Natural killer cell (primary cell): ENCODE data around the gene BICDL1. TPM values are rescaled to one million over a fixed set of nuclear protein-coding genes. Genes with fewer than 3 reads are reported as not detected.

Source experiments
- ATAC-seq, 3 donors: fragments of 150-1000 bp in 2 of 3; fragments of 200-7000 bp in 1 of 3; cut with Tn5 transposase; 1 replicate in 1 of 3; 2 replicates in 2 of 3; pipeline ENCODE4 v1.10.0; 2021; ENCODE audit warnings: mild to moderate bottlenecking in 2 of 3, moderate library complexity in 2 of 3
- DNase-seq, 2 donors: peaks; one replicate each; pipeline versions ENCODE4 v3.0.0 to v3.0.0-alpha.2; 2013 to 2021; ENCODE audit warnings: mixed read lengths in 1 of 2
- H3K27ac ChIP-seq: one replicate; pipeline ENCODE4 v1.5.1; 2013; ENCODE audit warnings: mild to moderate bottlenecking, low read length
- H3K27me3 ChIP-seq: one replicate; pipeline ENCODE4 v1.6.1; 2013; ENCODE audit warnings: low read length; ENCODE audit not compliant: control insufficient read depth, insufficient read depth
- H3K36me3 ChIP-seq: one replicate; pipeline ENCODE4 v1.6.1; 2013; ENCODE audit warnings: low read length; ENCODE audit not compliant: control insufficient read depth, insufficient read depth
- H3K4me1 ChIP-seq: one replicate; pipeline ENCODE4 v1.6.1; 2013; ENCODE audit warnings: low read length; ENCODE audit not compliant: control insufficient read depth, insufficient read depth
- H3K4me3 ChIP-seq: one replicate; pipeline ENCODE4 v1.5.1; 2013; ENCODE audit warnings: low read length
- H3K9me3 ChIP-seq: one replicate; pipeline ENCODE4 v1.6.1; 2013; ENCODE audit warnings: low read length; ENCODE audit not compliant: control insufficient read depth, insufficient read depth
- H3K27ac Mint-ChIP-seq, 2 donors: one replicate each; pipeline ENCODE4 v1.8.0; 2022; ENCODE audit warnings: mild to moderate bottlenecking in 2 of 2, mixed read lengths in 2 of 2, moderate library complexity in 1 of 2
- H3K27me3 Mint-ChIP-seq, 2 donors: one replicate each; pipeline ENCODE4 v1.8.0; 2022; ENCODE audit warnings: low read depth in 2 of 2, mixed read lengths in 2 of 2
- H3K36me3 Mint-ChIP-seq: one replicate; pipeline ENCODE4 v1.8.0; 2022; ENCODE audit warnings: mixed read lengths
- H3K4me1 Mint-ChIP-seq, 2 donors: one replicate each; pipeline ENCODE4 v1.8.0; 2022; ENCODE audit warnings: mixed read lengths in 2 of 2
- H3K4me3 Mint-ChIP-seq: one replicate; pipeline ENCODE4 v1.8.0; 2022; ENCODE audit warnings: mild to moderate bottlenecking, moderate library complexity, mixed read lengths
- H3K9me3 Mint-ChIP-seq, 2 donors: one replicate each; pipeline ENCODE4 v1.8.0; 2022; ENCODE audit warnings: mixed read lengths in 2 of 2
- WGBS: methylation state at CpG from one replicate; pipeline ENCODE4 v1.1.7; 2013; ENCODE audit warnings: missing lambda C conversion rate; ENCODE audit not compliant: insufficient coverage; 5-methylcytosine and 5-hydroxymethylcytosine counted together
- intact Hi-C: fragments of 100-400 bp; cut with micrococcal nuclease; formaldehyde crosslinking; loops from one replicate; pipeline ENCODE4 v1.14.2; 2022
- total RNA-seq, 4 donors: library from RNA; stranded (reverse); fragments of 120-200 nt in 1 of 4; gene quantifications; one replicate each; pipeline versions ENCODE4 v1.2.3 to v1.2.4, GENCODE V29; 2013 to 2022
- TF ChIP-seq, protein P1 (sequence below): fragments of 200-600 bp; IDR thresholded peaks from one replicate; pipeline ENCODE4 v1.8.0; 2022; ENCODE audit warnings: antibody characterized with exemption

Gene BICDL1
- total RNA-seq, 3 donors from 2014 or later (not counting 1 experiment from before 2014, with no cell fraction given) = 29.3 to 37.1 (median 34.3) TPM

DNA sequence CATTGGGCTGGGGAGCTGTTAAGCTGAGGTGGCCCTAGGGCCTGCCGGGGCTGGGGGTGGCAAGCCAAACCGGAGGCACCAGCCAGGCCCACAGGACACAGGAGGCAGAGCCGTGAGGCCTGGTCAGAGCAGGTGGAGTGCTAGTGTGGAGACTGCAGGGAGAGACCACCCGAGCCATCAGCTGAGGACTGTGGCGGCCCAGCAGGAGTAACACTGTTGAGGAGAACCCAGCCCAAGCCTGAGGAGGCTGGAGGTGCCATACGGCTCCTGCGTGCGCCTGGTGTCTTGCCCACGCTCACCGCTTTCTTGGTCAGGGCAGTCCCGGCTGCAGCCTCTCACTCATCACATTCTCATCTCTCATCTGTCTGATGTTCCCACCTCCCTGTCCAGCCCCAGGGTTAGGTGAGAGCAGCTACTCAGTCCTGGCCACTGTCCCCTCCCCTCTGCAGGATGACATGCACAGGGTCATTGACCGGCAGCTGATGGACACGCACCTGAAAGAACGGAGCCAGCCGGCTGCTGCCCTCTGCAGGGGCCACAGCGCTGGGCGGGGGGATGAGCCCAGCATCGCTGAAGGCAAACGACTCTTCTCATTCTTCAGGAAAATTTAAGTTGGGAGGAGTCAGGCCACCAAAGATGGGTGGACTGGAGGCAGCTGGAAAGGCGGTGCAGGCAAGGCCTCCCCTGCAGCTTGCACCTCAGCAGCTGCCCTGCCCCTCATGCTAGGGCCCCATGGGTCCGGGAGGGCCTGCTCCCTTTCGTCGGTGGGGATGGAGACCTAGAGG lies 103.7 kb downstream of the BICDL1 start:
- H3K36me3 ChIP-seq = peaks cover 41% of the 10 kb centered on the region
- intact Hi-C loops = no loop called here
- H3K4me1 Mint-ChIP-seq = peaks cover 8 to 28% of the 10 kb centered on the region in 2 donors

DNA sequence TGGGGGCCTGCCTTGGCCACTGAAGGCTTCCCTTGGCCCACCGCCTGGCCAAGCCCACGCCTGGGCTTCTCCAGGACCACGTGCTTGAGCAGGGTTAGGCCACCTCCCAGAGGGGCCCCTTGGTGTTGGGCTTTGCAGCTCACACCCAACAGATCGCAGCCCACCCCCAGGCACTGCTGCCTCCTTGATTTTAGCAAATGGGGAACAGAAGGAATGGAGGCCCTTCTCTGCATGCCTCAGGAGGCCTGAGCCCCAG lies 104.2 kb downstream of the BICDL1 start:
- ATAC-seq (no peak), DNase-seq (no peak)
- H3K4me1 ChIP-seq = peaks cover 18% of the 10 kb centered on the region
- no peaks in the 10 kb centered on the region for H3K27me3 ChIP-seq
- H3K9me3 Mint-ChIP-seq = no peaks in the 10 kb centered on the region
- H3K4me3 Mint-ChIP-seq = no peak overlapping the region
- H3K4me3 ChIP-seq = no peak overlapping the region
- peaks cover 44% of the 10 kb centered on the region for H3K36me3 ChIP-seq
- no peak overlapping the region for H3K27ac ChIP-seq
- H3K36me3 Mint-ChIP-seq = no peaks in the 10 kb centered on the region
- TF ChIP-seq, protein P1, sequence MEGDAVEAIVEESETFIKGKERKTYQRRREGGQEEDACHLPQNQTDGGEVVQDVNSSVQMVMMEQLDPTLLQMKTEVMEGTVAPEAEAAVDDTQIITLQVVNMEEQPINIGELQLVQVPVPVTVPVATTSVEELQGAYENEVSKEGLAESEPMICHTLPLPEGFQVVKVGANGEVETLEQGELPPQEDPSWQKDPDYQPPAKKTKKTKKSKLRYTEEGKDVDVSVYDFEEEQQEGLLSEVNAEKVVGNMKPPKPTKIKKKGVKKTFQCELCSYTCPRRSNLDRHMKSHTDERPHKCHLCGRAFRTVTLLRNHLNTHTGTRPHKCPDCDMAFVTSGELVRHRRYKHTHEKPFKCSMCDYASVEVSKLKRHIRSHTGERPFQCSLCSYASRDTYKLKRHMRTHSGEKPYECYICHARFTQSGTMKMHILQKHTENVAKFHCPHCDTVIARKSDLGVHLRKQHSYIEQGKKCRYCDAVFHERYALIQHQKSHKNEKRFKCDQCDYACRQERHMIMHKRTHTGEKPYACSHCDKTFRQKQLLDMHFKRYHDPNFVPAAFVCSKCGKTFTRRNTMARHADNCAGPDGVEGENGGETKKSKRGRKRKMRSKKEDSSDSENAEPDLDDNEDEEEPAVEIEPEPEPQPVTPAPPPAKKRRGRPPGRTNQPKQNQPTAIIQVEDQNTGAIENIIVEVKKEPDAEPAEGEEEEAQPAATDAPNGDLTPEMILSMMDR = no peak
- intact Hi-C loops = no loop called here
- WGBS = 90% methylated on average over 4 of the region's 4 CpGs
- no peaks in the 10 kb centered on the region for H3K27me3 Mint-ChIP-seq
- no peaks in the 10 kb centered on the region for H3K9me3 ChIP-seq
- H3K4me1 Mint-ChIP-seq = peaks cover 8 to 28% of the 10 kb centered on the region in 2 donors
- peak overlapping the region in 1 of 2 donors; percentile 75 for H3K27ac Mint-ChIP-seq

More for the DNA sequence above, 103.7 kb downstream of the BICDL1 start:
- no peaks in the 10 kb centered on the region for H3K9me3 ChIP-seq
- no peaks in the 10 kb centered on the region for H3K27me3 ChIP-seq
- H3K27me3 Mint-ChIP-seq = no peaks in the 10 kb centered on the region
- TF ChIP-seq, protein P1 = no peak
- peak overlapping the region; percentile 21 for H3K4me3 Mint-ChIP-seq
- H3K27ac Mint-ChIP-seq = peak overlapping the region in 1 of 2 donors; percentile 1
- peaks cover 22% of the 10 kb centered on the region for H3K4me1 ChIP-seq
- no peak overlapping the region for H3K27ac ChIP-seq
- ATAC-seq = no peak
- H3K9me3 Mint-ChIP-seq = no peaks in the 10 kb centered on the region
- WGBS = 93% methylated on average over 23 of the region's 23 CpGs
- no peak for DNase-seq
- no peaks in the 10 kb centered on the region for H3K36me3 Mint-ChIP-seq
- no peak overlapping the region for H3K4me3 ChIP-seq

DNA sequence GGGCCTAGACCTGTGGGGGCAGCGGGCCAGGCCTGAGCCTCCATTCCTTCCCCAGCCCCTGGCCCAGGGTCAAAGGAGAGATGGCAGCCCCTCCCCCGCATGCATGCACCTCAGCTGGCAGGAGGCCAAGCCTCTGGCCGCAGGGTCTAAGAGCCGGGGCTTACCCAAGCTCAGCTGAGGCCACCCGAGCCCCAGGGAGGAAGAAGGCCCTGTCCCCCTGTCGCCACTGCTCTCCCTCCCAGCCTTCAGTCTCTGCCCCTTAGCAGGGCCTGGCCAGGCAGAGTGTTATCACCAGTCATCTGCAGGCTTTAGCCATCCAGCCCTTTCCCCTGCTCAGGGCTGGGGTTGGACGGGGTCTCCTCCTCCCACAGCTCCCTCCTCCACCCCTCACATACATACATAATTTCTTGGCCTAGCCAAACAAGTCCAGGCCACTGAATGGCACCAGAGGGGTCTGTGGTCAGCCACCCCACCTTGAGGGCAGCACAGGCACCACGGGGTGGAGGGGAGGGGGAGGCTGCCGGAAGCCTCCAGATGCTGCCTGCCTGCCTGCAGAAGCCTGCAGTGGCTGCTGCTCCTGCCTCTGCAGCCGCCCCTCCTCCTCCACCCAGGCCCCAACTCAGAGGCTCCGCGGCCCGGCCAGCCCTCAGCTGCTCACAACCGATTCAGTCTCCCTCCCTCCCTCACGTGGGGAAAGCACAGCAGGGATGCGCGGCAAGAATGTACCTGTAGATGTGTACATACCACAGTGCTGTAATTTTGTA lies 104.7 kb downstream of the BICDL1 start:
- peak in 2 of 3 donors; percentile 29 to 41 for ATAC-seq
- H3K9me3 Mint-ChIP-seq = no peaks in the 10 kb centered on the region
- Histone ChIP-seq H3K27me3 (no peaks in the 10 kb centered on the region), H3K9me3 (no peaks in the 10 kb centered on the region), H3K4me1 (peaks cover 18% of the 10 kb centered on the region), H3K36me3 (peaks cover 49% of the 10 kb centered on the region), H3K4me3 (no peak overlapping the region), H3K27ac (no peak overlapping the region)
- H3K27ac Mint-ChIP-seq = peak overlapping the region in 1 of 2 donors; percentile 75
- H3K36me3 Mint-ChIP-seq = no peaks in the 10 kb centered on the region
- intact Hi-C loops = no loop called here
- H3K27me3 Mint-ChIP-seq = no peaks in the 10 kb centered on the region
- peaks cover 8 to 28% of the 10 kb centered on the region in 2 donors for H3K4me1 Mint-ChIP-seq
- H3K4me3 Mint-ChIP-seq = no peak overlapping the region
- TF ChIP-seq, protein P1 = no peak
- WGBS = 36% methylated on average over 14 of the region's 17 CpGs
- DNase-seq = no peak
